Stimulated activated CD4-positive, alpha-beta T cell treated with anti-CD3 and anti-CD28 coated beads, Interleukin-2, amount 100 ng/mL, for 48 hours (primary cell): Measurements from ENCODE around the gene TBK1.
A peak's percentile ranks its signal among the peaks of the same experiment; 100 is the strongest.

ENCODE experiments used
- DNase-seq, 2 donors: peaks; one replicate each; pipeline ENCODE4 v3.0.0-alpha.2; 2020

TBK1 gene

GRCh38 chr12:64452559-64453329, 824 bp downstream of the TBK1 start:
- DNase-seq, result no peak

GRCh38 chr12:64455506-64455905, 3.6 kb downstream of the TBK1 start:
- no peak for DNase-seq

GRCh38 chr12:64456119-64456518, 4.2 kb downstream of the TBK1 start:
- DNase-seq, result no peak

GRCh38 chr12:64457032-64457431, 5.1 kb downstream of the TBK1 start:
- peak in 1 of 2 donors; percentile 24 for DNase-seq

GRCh38 chr12:64457466-64457865, 5.5 kb downstream of the TBK1 start:
- no peak for DNase-seq

- no peak for DNase-seq
These were observed 6.0 kb downstream of the TBK1 start for GRCh38 chr12:64457923-64458322.

GRCh38 chr12:64459394-64459891, 7.5 kb downstream of the TBK1 start:
- DNase-seq, result no peak

GRCh38 chr12:64461634-64462414, 9.9 kb downstream of the TBK1 start:
- DNase-seq, result no peak

GRCh38 chr12:64466178-64466577, 14.3 kb downstream of the TBK1 start:
- DNase-seq, result no peak

- no peak for DNase-seq
These were observed 17.0 kb downstream of the TBK1 start for GRCh38 chr12:64468966-64469365.

- DNase-seq, result no peak
These were observed 17.7 kb downstream of the TBK1 start for GRCh38 chr12:64469455-64470142.

- DNase-seq, result no peak
These were observed 18.6 kb downstream of the TBK1 start for GRCh38 chr12:64470495-64470894.

- DNase-seq, result no peak
These were observed 21.3 kb downstream of the TBK1 start for GRCh38 chr12:64473176-64473575.

GRCh38 chr12:64475518-64475917, 23.6 kb downstream of the TBK1 start:
- no peak for DNase-seq

- no peak for DNase-seq
These were observed 24.9 kb downstream of the TBK1 start for GRCh38 chr12:64476844-64477243.

- no peak for DNase-seq
These were observed 26.7 kb downstream of the TBK1 start for GRCh38 chr12:64478661-64479060.

- no peak for DNase-seq
These were observed 28.2 kb downstream of the TBK1 start for GRCh38 chr12:64480148-64480547.

GRCh38 chr12:64486657-64487056, 34.7 kb downstream of the TBK1 start:
- DNase-seq, result no peak

- no peak for DNase-seq
These were observed 39.8 kb downstream of the TBK1 start for GRCh38 chr12:64491718-64492117.

- no peak for DNase-seq
These were observed 41.6 kb downstream of the TBK1 start for GRCh38 chr12:64493513-64493912.

- no peak for DNase-seq
These were observed 43.2 kb downstream of the TBK1 start for GRCh38 chr12:64494998-64495729.

GRCh38 chr12:64496839-64497400, 45.0 kb downstream of the TBK1 start:
- no peak for DNase-seq
